GM18907 (cell line): ENCODE results near the gene CS.

Experiments used
- ATAC-seq: cut with Tn5 transposase; IDR thresholded peaks from one replicate; pipeline ENCODE4 v1.9.1; 2021; ENCODE audit warnings: mild to moderate bottlenecking, moderate library complexity; ENCODE audit not compliant: unreplicated experiment

Gene CS

DNA sequence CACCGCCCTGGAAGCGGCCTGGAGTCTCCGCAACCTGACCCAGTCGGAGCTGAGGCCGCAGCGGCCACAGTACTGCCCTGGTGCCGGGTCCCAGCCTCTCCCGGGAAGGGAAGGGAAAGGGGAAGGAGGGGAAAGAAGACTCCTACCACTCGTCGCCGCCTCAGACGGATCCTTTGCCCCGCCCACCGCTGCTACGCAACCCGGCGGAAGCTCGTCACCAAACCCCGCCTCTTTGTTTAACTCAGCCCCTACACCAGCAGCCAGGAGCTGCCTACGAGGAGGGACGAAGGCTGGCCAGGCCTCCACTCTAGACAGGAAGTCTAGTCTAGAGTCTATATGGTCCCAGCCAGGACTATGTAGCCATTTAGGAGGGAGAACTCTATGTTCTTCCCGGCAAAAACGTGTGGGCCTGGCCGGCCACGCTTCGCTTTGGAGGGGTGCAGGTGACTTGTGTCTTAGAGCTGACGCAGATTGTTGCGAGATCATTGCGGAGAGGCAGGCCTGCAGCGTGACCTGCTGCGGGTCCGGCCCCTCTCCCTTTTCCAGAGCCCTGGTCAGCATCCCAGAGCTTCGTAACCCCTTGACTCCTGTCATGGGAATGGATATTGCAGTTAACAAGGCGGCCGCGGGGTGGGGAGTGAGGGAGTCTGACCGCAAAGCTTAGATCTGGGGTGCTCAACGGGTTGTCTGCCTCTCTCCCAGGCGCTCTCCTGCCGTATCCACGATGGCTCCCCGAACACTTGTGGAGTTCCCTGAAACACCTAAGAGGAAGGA is 78.2 kb downstream of the CS start, which contains the start of gene RNF41:
Gene RNF41, minus strand, starts transcription at position 166 of the 774 bp plus-strand sequence. CDS start 7,875 bp downstream, outside the sequence.
- ATAC-seq: peak; percentile 85
